SK-N-MC (cell line): ENCODE data around the gene FAM90A1.
"Not testable (repeated sequence)": the region's sequence is repeated elsewhere in the genome, so short reads cannot be mapped to it uniquely, and the experiment has no call there.

ENCODE experiments used
- EZH2 ChIP-seq: fragments of 200-600 bp; sonication (generic); IDR thresholded peaks from one replicate; pipeline ENCODE4 v1.6.1; 2017; ENCODE audit warnings: antibody characterized with exemption
- POLR2AphosphoS5 ChIP-seq: IDR thresholded peaks from 2 replicates; pipeline ENCODE4 v1.6.1; 2012; ENCODE audit warnings: mild to moderate bottlenecking, low read depth, low read length, borderline replicate concordance

- TF ChIP-seq EZH2, POLR2AphosphoS5: not testable (repeated sequence)
Measured at GRCh38 chr12:8188088-8188487, 39.3 kb downstream of the FAM90A1 start.
